Fibroblast of lung (primary cell): ENCODE measurements around the gene WDPCP.
"Not testable (repeated sequence)": the region's sequence is repeated elsewhere in the genome, so short reads cannot be mapped to it uniquely, and the experiment has no call there.

Experiments used
- CTCF ChIP-seq, 2 donors: IDR thresholded peaks in 1 of 2; conservative IDR thresholded peaks in 1 of 2; 1 replicate in 1 of 2; 2 replicates in 1 of 2; pipeline ENCODE4 v1.5.1; 2011 to 2012; ENCODE audit warnings: low read length in 2 of 2, control low read depth in 1 of 2, inconsistent platforms in 1 of 2, low read depth in 1 of 2, mild to moderate bottlenecking in 1 of 2
- EZH2 ChIP-seq: IDR thresholded peaks from 2 replicates; pipeline ENCODE4 v1.5.1; 2012; ENCODE audit warnings: low read length, control low read depth, mild to moderate bottlenecking; ENCODE audit errors: missing control alignments

- not testable (repeated sequence) for TF ChIP-seq CTCF (conservative IDR thresholded peaks at IDR 0.05 in 1 of 2, IDR thresholded peaks at IDR 0.05 in 1 of 2; ENCODE audit: low read depth in 1 of 2, low read length in 2 of 2); EZH2
These were observed 513.9 kb downstream of the WDPCP start for GRCh38 chr2:63074399-63074798.
